Brain microvascular endothelial cell (primary cell): ENCODE data around the gene CYB561D1.

Experiments used
- DNase-seq: peaks from one replicate; pipeline ENCODE4 v3.0.0-alpha.2; 2020
- H3K27ac ChIP-seq: fragments of 250-450 bp; sonication (Bioruptor Pico); 2 replicates; pipeline ENCODE4 v1.5.1; 2020; ENCODE audit warnings: mild to moderate bottlenecking, moderate library complexity
- H3K27me3 ChIP-seq: fragments of 250-450 bp; sonication (Bioruptor Pico); replicated peaks from 2 replicates; pipeline ENCODE4 v1.5.1; 2020; ENCODE audit warnings: mild to moderate bottlenecking
- H3K36me3 ChIP-seq: fragments of 250-450 bp; sonication (Bioruptor Pico); replicated peaks from 2 replicates; pipeline ENCODE4 v1.5.1; 2020; ENCODE audit warnings: mild to moderate bottlenecking
- H3K4me3 ChIP-seq: 2 replicates; pipeline ENCODE4 v1.5.1; 2011; ENCODE audit warnings: low read depth, mild to moderate bottlenecking, control low read depth, low read length, moderate library complexity
- in situ Hi-C: cut with HindIII; loops from 2 replicates; pipeline ENCODE4 v1.10.0; 2017; ENCODE audit warnings: low sequenced_read_pairs, low pct_ligation_motif_present
- TF ChIP-seq, protein P1 (sequence below): IDR thresholded peaks from 2 replicates; pipeline ENCODE4 v1.5.1; 2011; ENCODE audit warnings: low read depth, mild to moderate bottlenecking, moderate library complexity, low read length, control low read depth, inconsistent platforms; ENCODE audit errors: missing control alignments

CYB561D1 gene

GRCh38 chr1:109503935-109504334 is 10.0 kb downstream of the CYB561D1 start:
- H3K4me3 ChIP-seq, result no peak overlapping the region
- TF ChIP-seq, protein P1, sequence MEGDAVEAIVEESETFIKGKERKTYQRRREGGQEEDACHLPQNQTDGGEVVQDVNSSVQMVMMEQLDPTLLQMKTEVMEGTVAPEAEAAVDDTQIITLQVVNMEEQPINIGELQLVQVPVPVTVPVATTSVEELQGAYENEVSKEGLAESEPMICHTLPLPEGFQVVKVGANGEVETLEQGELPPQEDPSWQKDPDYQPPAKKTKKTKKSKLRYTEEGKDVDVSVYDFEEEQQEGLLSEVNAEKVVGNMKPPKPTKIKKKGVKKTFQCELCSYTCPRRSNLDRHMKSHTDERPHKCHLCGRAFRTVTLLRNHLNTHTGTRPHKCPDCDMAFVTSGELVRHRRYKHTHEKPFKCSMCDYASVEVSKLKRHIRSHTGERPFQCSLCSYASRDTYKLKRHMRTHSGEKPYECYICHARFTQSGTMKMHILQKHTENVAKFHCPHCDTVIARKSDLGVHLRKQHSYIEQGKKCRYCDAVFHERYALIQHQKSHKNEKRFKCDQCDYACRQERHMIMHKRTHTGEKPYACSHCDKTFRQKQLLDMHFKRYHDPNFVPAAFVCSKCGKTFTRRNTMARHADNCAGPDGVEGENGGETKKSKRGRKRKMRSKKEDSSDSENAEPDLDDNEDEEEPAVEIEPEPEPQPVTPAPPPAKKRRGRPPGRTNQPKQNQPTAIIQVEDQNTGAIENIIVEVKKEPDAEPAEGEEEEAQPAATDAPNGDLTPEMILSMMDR, result no peak
- no peak for DNase-seq
- H3K27me3 ChIP-seq, result peaks cover under 1% of the 10 kb centered on the region
- no peak overlapping the region for H3K27ac ChIP-seq
- no peaks in the 10 kb centered on the region for H3K36me3 ChIP-seq
- in situ Hi-C loops, result no loop called here

- TF ChIP-seq, protein P1, result no peak
- in situ Hi-C loops, result no loop called here
- DNase-seq, result no peak
- no peaks in the 10 kb centered on the region for H3K36me3 ChIP-seq
- H3K27me3 ChIP-seq, result peaks cover 4% of the 10 kb centered on the region
- no peak overlapping the region for H3K4me3 ChIP-seq
- H3K27ac ChIP-seq, result no peak overlapping the region
Observed at GRCh38 chr1:109504974-109505373, 11.1 kb downstream of the CYB561D1 start.

- in situ Hi-C loops, result no loop called here
- Histone ChIP-seq H3K36me3 (no peaks in the 10 kb centered on the region), H3K4me3 (no peak overlapping the region), H3K27ac (no peak overlapping the region), H3K27me3 (peaks cover 8% of the 10 kb centered on the region)
- TF ChIP-seq, protein P1, result no peak
- DNase-seq, result no peak
Observed at GRCh38 chr1:109508001-109508872, 14.3 kb downstream of the CYB561D1 start.

DNA sequence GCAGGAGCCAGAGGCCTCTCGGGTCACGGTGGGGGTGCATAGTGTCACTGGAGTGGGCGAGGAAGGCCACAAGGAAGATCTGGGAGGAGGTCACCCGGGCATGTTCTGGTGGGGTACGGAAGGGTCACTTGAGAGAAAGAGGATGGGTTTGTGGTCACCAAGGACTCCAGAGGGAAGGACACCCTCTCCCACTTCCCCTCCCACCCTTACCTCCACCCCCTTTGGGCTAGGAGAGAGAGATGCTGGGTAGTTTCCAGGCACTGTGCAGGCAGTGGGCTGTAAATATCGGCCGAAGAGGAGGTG is 14.9 kb downstream of the CYB561D1 start:
- in situ Hi-C loops, result no loop called here
- no peak for DNase-seq
- TF ChIP-seq, protein P1, result no peak
- H3K27ac ChIP-seq, result no peak overlapping the region
- no peaks in the 10 kb centered on the region for H3K36me3 ChIP-seq
- H3K4me3 ChIP-seq, result no peak overlapping the region
- peaks cover 8% of the 10 kb centered on the region for H3K27me3 ChIP-seq

- TF ChIP-seq, protein P1, result no peak
- peak within 1 kb of the TSS; percentile 63 for H3K4me3 ChIP-seq
- H3K36me3 ChIP-seq, result no peaks in the 10 kb centered on the region
- DNase-seq, result no peak
- H3K27ac ChIP-seq, result no peak within 1 kb of the TSS
- H3K27me3 ChIP-seq, result peaks cover 8% of the 10 kb centered on the region
- in situ Hi-C loops, result no loop called here
Observed at GRCh38 chr1:109509176-109510134, 15.6 kb downstream of the CYB561D1 start, which contains the start of gene AMIGO1. Gene AMIGO1 (minus strand): TSS chr1:109509727. CDS start chr1:109508912, 815 bp downstream.
